Stimulated activated CD4-positive, alpha-beta T cell treated with anti-CD3 and anti-CD28 coated beads, Interleukin-12 subunit alpha, Interleukin-12 subunit beta, amount 100 ng/mL, for 24 hours (primary cell): Measurements from ENCODE around the gene TMEM150A.
"Not testable (repeated sequence)": the region's sequence is repeated elsewhere in the genome, so short reads cannot be mapped to it uniquely, and the experiment has no call there.

Experiments
- DNase-seq, 2 experiments: peaks; one replicate each; pipeline ENCODE4 v3.0.0-alpha.2; 2020; ENCODE audit warnings: low read depth in 2 of 2

TMEM150A gene

GRCh38 chr2:85611705-85612587 is 9.4 kb upstream of the TMEM150A start, which contains the start of gene C2orf68:
TSS of gene C2orf68 (minus strand) at chr2:85612066. CDS start at chr2:85611984, 82 bp downstream.
- DNase-seq: peak; percentile 79 to 87

GRCh38 chr2:85611217-85611704 is 8.8 kb upstream of the TMEM150A start:
- DNase-seq: no peak

- no peak for DNase-seq
Measured at GRCh38 chr2:85607268-85608215, 5.0 kb upstream of the TMEM150A start.

DNA sequence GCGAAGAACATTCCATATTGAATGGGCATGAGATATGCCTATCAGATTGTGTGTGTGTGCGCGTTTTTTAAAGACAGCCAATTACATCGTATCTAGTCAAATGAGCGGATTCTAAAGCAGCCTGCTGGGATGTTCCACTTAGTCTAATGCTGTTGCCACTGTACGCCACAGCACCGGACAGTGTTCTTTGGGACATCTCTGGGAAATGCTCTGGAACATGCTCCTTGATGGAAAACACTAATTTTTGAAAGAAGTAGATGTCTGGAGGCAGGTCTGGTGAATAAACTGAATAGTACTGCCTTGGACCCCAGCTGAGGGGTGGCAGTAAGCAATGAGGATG is 3.6 kb upstream of the TMEM150A start:
- no peak for DNase-seq

GRCh38 chr2:85605406-85606115 is 3.1 kb upstream of the TMEM150A start:
- no peak for DNase-seq

DNA sequence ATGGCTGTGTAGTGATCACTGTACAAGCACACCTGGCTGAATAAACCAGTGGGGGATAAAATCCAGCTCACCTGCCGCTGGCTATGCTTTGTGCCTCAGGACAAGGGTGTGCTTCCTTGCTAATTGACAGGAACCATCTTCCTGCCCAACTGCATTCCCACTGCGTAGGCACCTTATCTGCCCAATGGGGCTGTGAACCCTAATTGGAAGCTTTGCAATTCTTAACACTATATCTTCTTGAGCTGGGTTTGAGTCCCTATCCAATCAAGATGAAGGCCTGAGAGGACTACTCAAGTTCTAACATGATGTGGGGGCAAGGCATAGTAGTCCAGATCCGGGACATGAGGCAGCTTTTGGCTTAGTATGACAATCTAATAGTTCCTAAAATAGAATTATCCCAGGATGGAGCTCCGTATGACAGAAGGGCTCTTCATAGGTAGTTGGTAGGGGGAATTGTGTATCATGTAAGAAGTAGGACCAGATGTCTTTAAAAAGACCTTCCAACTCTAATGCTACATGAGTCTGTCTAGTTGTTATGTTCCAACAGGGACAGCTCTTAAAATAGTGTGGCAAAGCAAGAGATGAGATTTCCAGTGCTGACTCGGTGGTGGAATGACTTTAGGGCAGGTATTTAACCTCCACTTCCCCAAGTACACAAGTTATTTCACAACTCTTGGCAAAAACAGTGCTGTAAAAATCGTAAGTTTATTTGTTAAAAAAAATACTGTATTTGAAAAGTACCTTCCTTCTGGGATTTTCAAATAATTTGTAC is 2.3 kb upstream of the TMEM150A start:
- DNase-seq: no peak

DNA sequence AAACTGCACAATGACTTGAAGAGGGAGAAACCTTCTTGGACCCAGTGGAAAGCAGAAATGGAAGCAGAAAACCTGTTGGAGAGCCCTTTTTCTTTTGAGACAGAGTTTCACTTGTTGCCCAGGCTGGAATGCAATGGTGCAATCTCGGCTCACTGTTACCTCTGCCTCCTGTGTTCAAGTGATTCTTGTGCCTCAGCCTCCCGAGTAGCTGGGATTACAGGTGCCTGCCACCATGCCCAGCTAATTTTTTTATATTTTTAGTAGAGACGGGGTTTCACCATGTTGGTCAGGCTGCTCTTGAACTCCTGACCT is 1.6 kb upstream of the TMEM150A start:
- not testable (repeated sequence) for DNase-seq

- DNase-seq: no peak
Measured at GRCh38 chr2:85601771-85602475, 575 bp downstream of the TMEM150A start.

DNA sequence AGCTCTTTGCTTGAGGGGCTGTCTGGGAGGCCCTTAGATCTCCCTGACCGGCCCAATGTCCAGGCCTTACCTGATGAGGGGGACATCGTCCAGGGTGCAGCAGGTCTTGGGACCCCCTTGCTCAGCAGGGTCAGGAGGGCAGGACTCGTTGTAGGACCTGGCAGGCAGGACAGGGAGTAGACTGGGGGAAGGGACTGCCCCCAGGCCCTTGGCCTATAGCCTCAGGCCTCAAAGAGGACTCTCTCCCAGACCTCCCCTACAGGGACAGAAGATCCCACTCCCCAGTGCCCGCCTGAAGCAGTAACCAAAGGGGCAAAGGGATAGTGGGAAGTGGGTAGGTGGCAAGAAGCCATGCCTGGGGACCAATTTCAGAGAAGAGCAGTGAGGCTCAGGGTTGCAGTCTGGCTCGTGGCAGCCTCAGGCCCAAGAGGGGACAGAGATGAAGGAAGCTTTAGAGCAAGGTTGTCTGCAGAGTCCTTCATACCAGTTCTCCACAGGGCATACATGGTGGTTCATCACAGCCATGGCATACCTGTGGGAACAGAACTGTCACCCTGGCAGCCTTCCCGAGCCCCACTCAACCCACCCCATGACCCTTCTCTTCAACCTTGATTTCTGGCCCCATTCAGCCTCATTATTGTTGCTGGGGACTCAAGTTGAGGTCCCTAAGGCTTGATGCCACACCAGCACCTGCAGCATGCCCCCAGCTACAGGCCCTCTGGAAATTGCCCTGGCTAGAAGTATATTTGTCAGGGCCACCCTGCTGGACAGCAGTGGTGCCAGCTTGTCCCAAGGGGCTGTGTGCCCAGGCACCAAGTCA is 1.3 kb downstream of the TMEM150A start:
- no peak for DNase-seq

DNA sequence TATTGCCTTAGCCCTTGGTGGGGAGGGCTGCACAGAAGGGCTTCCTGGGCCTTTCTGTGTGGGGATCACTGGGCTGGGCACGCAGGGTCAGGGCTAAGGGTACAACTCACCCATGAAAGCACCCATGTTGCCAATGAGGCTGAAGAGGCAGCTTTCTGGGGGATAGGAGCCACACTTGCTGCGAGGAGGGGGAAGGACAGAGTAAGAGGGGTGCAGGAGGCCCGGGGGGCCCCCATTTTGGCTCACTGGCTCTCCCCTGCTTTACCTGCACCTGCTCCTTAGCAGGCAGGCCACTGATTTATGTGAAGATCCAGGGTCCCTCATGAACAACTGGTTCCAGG is 2.3 kb downstream of the TMEM150A start:
- DNase-seq: no peak

DNA sequence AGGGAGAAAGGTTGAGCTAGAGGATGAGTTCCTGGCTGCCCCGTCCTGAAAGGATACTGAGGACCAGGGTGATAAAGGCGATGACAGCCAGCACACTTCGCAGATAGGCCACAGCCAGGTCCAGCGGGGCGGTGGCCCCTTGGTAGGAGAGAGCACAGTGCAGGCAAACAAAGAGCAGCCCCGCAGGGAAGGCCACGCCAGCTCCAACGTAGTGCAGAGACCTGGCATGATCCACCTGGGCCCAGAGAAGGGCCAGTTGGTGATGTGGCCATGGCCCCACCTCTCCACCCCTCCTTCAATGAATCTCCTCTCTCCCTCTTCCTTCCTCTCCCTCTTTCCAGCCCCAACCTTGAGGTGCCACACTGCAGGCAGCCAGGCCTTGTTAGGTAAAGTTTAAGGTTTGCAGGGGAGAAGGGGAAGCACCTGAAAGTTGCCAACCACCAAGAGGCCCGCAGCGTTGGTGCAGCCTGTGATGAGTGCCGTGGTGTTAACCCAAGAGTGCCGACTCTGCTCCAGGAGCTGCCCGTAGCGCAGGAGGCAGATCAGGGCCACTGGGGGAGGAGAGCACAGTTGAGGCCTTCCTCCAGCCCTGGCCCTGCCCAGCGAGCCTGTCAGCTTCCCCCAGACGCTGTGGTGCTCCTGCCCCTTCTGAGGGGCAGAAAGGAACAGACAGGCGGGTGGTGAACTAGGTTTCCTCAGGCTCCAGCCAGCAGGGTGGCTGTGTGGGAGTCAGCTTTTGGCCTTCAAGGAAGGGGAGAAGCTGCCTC is 2.8 kb downstream of the TMEM150A start:
- no peak for DNase-seq

GRCh38 chr2:85598594-85599340 is 3.7 kb downstream of the TMEM150A start:
- DNase-seq: no peak

- DNase-seq: no peak
Measured at GRCh38 chr2:85597241-85597640, 5.3 kb downstream of the TMEM150A start.

- no peak for DNase-seq
Measured at GRCh38 chr2:85596486-85597143, 5.9 kb downstream of the TMEM150A start.

GRCh38 chr2:85596026-85596333 is 6.5 kb downstream of the TMEM150A start:
- no peak for DNase-seq

DNA sequence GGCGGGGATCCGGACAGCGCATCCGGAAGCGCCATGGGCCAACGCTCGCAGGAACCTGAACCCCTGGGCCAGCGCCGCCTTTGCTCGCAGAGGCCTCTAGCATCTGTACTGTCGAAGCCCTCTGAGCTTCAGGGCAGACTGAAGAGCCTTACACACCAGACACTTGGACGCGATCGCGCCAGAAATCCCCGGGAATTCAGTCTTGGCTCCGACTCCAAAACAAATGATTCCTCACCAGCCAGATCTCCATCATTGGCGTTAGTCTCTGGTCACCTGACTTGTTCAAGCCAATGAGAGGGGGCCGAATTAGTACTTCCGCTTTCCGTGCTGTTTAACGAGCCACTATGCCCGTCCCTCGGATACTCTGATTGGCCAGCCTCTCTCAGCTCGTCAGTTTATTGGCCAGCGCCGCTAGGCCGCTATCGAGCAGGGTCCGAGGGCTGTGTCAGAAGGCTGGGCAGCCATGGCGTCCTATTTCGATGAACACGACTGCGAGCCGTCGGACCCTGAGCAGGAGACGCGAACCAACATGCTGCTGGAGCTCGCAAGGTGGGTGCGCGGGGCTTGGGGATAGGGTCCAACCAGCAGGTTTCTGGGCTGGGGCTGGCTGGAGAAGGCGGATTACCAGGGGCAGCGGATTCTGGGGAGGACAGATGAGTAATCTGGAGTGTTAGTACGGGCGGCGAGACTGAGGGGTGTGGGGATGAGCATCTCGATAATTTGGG is 7.0 kb downstream of the TMEM150A start, which contains the start of gene RNF181:
Gene RNF181 (plus strand): TSS at position 445 of the 725 bp plus-strand sequence. CDS start 19 bp downstream, at position 464.
- peak; percentile 81 to 85 for DNase-seq

GRCh38 chr2:85594715-85595300 is 7.7 kb downstream of the TMEM150A start:
- DNase-seq: no peak
